Erythroblast (primary cell): Measurements from ENCODE around the gene ALDH4A1.

Experiments used
- GATA1 ChIP-seq: IDR thresholded peaks from 2 replicates; pipeline ENCODE4 v1.6.1; 2011; ENCODE audit warnings: low read depth, mild to moderate bottlenecking, control low read depth, low read length, moderate library complexity
- POLR2A ChIP-seq: IDR thresholded peaks from 2 replicates; pipeline ENCODE4 v1.6.1; 2011; ENCODE audit warnings: mild to moderate bottlenecking, low read length

DNA sequence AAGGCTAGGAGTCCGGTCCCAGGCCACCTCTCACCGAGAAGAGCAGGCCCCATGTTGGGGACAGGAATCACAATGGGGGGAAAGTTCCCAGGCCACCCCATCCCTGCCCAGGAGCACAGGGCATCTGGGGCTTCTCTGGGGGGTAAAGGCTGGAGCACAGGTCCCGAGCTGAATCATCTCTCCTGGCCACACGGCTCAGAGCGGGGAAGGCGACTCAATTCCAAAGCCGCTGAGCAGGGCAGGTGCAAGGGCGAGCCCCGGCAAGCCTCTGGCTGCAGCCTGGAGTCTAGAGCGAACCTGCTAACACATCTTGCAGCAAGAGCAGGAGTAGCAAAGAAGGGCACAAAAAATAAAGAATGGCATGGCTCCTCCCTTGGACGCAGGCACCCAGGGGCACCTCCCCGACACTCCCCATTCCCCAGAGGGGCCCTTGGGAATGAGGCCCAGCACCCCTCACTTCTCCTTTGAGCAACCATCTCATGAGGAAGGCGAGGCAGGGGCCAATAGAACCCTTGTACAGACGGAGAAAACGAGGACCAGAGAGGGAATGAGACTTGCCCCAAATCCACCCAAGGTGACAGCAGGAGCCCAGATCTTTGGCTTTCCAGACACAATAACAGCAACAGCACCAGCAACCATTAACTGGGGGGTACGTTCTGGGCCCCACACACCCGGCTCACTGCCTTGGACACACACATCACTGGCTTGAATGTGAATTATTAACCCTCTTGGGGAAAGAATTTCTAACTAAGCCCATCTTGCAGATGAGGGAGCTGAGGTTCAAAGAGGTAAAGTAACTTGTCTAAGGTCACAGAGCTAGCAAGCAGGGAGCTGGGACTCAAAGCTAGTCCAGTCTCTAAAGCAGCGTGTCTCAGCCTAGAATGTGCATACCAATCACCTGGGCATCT, 20.7 kb upstream of the ALDH4A1 start:
- TF ChIP-seq POLR2A (no peak), GATA1 (no peak)
